CD4-positive, alpha-beta T cell (primary cell): Measurements from ENCODE around the gene RANBP3. TPM values are rescaled to one million over a fixed set of nuclear protein-coding genes. Genes with fewer than 3 reads are reported as not detected.

ENCODE experiments used
- ATAC-seq: fragments of 200-7000 bp; cut with Tn5 transposase; one replicate; pipeline ENCODE4 v1.10.0; 2022; ENCODE audit warnings: mild to moderate bottlenecking; ENCODE audit not compliant: poor library complexity
- CTCF ChIA-PET: fragments of 350-600 bp; sonication (Branson Sonifier 250); formaldehyde crosslinking; loops from one replicate; lab custom pipeline; 2021; ENCODE audit warnings: antibody characterized with exemption, inconsistent platforms; lab: Charles Lee
- POLR2A ChIA-PET: fragments of 350-600 bp; sonication (Branson Sonifier 250); formaldehyde crosslinking; loops from one replicate; lab custom pipeline; 2021; ENCODE audit warnings: antibody characterized with exemption, inconsistent platforms; lab: Charles Lee
- DNase-seq, 14 experiments: peaks; one replicate each; pipeline ENCODE4 v3.0.0-alpha.2; 2013 to 2020; ENCODE audit warnings: mixed read lengths in 2 of 14
- H3K27ac ChIP-seq, 2 donors: one replicate each; pipeline versions ENCODE4 v1.5.1 to v1.7.0; 2013; ENCODE audit warnings: low read length in 2 of 2, low read depth in 1 of 2, mild to moderate bottlenecking in 1 of 2
- H3K27me3 ChIP-seq, 2 experiments: 1 replicate in 1 of 2; 2 replicates in 1 of 2; pipeline versions ENCODE4 v1.6.1 to v1.7.0; 2013; ENCODE audit warnings: low read length in 2 of 2, control low read depth in 1 of 2, mild to moderate bottlenecking in 1 of 2, moderate library complexity in 1 of 2; ENCODE audit not compliant: insufficient read depth in 2 of 2, control insufficient read depth in 1 of 2
- H3K36me3 ChIP-seq: one replicate; pipeline ENCODE4 v1.6.1; 2013; ENCODE audit warnings: low read length, control low read depth; ENCODE audit not compliant: insufficient read depth
- H3K4me1 ChIP-seq: one replicate; pipeline ENCODE4 v1.6.1; 2013; ENCODE audit warnings: low read length, control low read depth; ENCODE audit not compliant: insufficient read depth
- H3K4me3 ChIP-seq: one replicate; pipeline ENCODE4 v1.5.1; 2013; ENCODE audit warnings: mild to moderate bottlenecking, low read length, moderate library complexity
- H3K9me3 ChIP-seq, 2 experiments: 1 replicate in 1 of 2; 2 replicates in 1 of 2; pipeline versions ENCODE4 v1.6.1 to v1.7.0; 2013; ENCODE audit warnings: low read length in 2 of 2, mild to moderate bottlenecking in 2 of 2, control low read depth in 1 of 2, moderate library complexity in 1 of 2; ENCODE audit not compliant: control insufficient read depth in 1 of 2, insufficient read depth in 1 of 2
- H3K27ac Mint-ChIP-seq: one replicate; pipeline ENCODE4 v1.8.0; 2020; ENCODE audit warnings: mixed read lengths
- H3K27me3 Mint-ChIP-seq: one replicate; pipeline ENCODE4 v1.8.0; 2021; ENCODE audit warnings: mixed read lengths
- H3K36me3 Mint-ChIP-seq: one replicate; pipeline ENCODE4 v1.8.0; 2021; ENCODE audit warnings: low read depth, mixed read lengths
- H3K4me1 Mint-ChIP-seq: one replicate; pipeline ENCODE4 v1.8.0; 2021; ENCODE audit warnings: low read depth, mixed read lengths
- H3K4me3 Mint-ChIP-seq: one replicate; pipeline ENCODE4 v1.8.0; 2020; ENCODE audit warnings: mild to moderate bottlenecking, mixed read lengths
- H3K9me3 Mint-ChIP-seq: one replicate; pipeline ENCODE4 v1.8.0; 2020; ENCODE audit warnings: mixed read lengths
- CTCF ChIP-seq: fragments of 200-600 bp; IDR thresholded peaks from one replicate; pipeline ENCODE4 v1.8.0; 2022; ENCODE audit warnings: antibody characterized with exemption, mild to moderate bottlenecking
- intact Hi-C, 2 experiments: fragments of 100-400 bp; cut with DNase I in 1 of 2; cut with micrococcal nuclease in 1 of 2; formaldehyde crosslinking; loops; one replicate each; pipeline versions ENCODE4 v1.15.1 to v1.9.0; 2023 to 2025; cut with DNase I, micrococcal nuclease
- total RNA-seq, 174 experiments: library from RNA in 2 of 174; stranded (reverse) in 2 of 174; gene quantifications; one replicate each; pipeline ENCODE4 v1.2.3 and lab custom pipeline; 2021 to 2026

RANBP3 gene
- total RNA-seq, 2 experiments from 2014 or later, result 82.7 to 88.7 TPM

- peak overlapping the region; percentile 98 for H3K27ac Mint-ChIP-seq
- intact Hi-C loops, result loop anchor here in 1 of 2 experiments (5.0 kb wide), 1 partner anchor 53 kb away; no protein-coding TSS in a partner anchor
- H3K4me3 Mint-ChIP-seq, result peak overlapping the region; percentile 76
- DNase-seq (no peak), ATAC-seq (no peak)
- no peaks in the 10 kb centered on the region for H3K9me3 Mint-ChIP-seq
- no peaks in the 10 kb centered on the region for H3K27me3 Mint-ChIP-seq
- H3K36me3 Mint-ChIP-seq, result peaks cover 37% of the 10 kb centered on the region
- CTCF ChIA-PET, result interaction anchor here (1.1 to 1.5 kb wide), 2 partner anchors 8 to 156 kb away, joined by 3 to 4 read pairs; no protein-coding TSS in a partner anchor
- POLR2A ChIA-PET, result interaction anchor here (0.6 to 3.7 kb wide), 5 partner anchors 11 to 240 kb away, joined by 3 to 93 read pairs (median 19); partner anchors contain the start of genes CATSPERD, NDUFA11 and RANBP3
- peaks cover 94% of the 10 kb centered on the region for H3K4me1 Mint-ChIP-seq
- Histone ChIP-seq H3K27me3 (no peaks in the 10 kb centered on the region), H3K4me1 (peaks cover 92% of the 10 kb centered on the region), H3K36me3 (peaks cover 17% of the 10 kb centered on the region), H3K9me3 (no peaks in the 10 kb centered on the region), H3K4me3 (no peak overlapping the region), H3K27ac (peak overlapping the region; percentile 86 to 91)
- no peak for TF ChIP-seq CTCF
Observed at GRCh38 chr19:5960005-5961001, 17.6 kb downstream of the RANBP3 start.

GRCh38 chr19:5959260-5960004 lies 18.5 kb downstream of the RANBP3 start:
- no peaks in the 10 kb centered on the region for H3K27me3 ChIP-seq
- ATAC-seq (no peak), DNase-seq (no peak)
- CTCF ChIA-PET, result interaction anchor here (1.1 to 1.5 kb wide), 2 partner anchors 9 to 155 kb away, joined by 3 to 4 read pairs; no protein-coding TSS in a partner anchor
- H3K4me3 ChIP-seq, result no peak overlapping the region
- intact Hi-C loops, result loop anchor here in 1 of 2 experiments (5.0 kb wide), 1 partner anchor 52 kb away; no protein-coding TSS in a partner anchor
- H3K9me3 ChIP-seq, result no peaks in the 10 kb centered on the region
- Mint-ChIP-seq H3K4me3 (no peak overlapping the region), H3K4me1 (peaks cover 91% of the 10 kb centered on the region), H3K36me3 (peaks cover 31% of the 10 kb centered on the region), H3K27ac (peak overlapping the region; percentile 98), H3K9me3 (no peaks in the 10 kb centered on the region), H3K27me3 (no peaks in the 10 kb centered on the region)
- peaks cover 88% of the 10 kb centered on the region for H3K4me1 ChIP-seq
- POLR2A ChIA-PET, result interaction anchor here (1.5 to 3.7 kb wide), 2 partner anchors 10 to 56 kb away, joined by 5 to 93 read pairs; partner anchors contain the start of gene NDUFA11
- no peak for TF ChIP-seq CTCF
- peak overlapping the region; percentile 10 to 91 for H3K27ac ChIP-seq
- peaks cover 17% of the 10 kb centered on the region for H3K36me3 ChIP-seq

GRCh38 chr19:5958851-5959122 lies 19.2 kb downstream of the RANBP3 start:
- Mint-ChIP-seq H3K27me3 (no peaks in the 10 kb centered on the region), H3K36me3 (peaks cover 34% of the 10 kb centered on the region), H3K9me3 (no peaks in the 10 kb centered on the region), H3K4me1 (peaks cover 91% of the 10 kb centered on the region), H3K27ac (peak overlapping the region; percentile 98), H3K4me3 (no peak overlapping the region)
- Histone ChIP-seq H3K36me3 (peaks cover 17% of the 10 kb centered on the region), H3K27me3 (no peaks in the 10 kb centered on the region), H3K4me1 (peaks cover 88% of the 10 kb centered on the region), H3K4me3 (no peak overlapping the region), H3K9me3 (no peaks in the 10 kb centered on the region), H3K27ac (peak overlapping the region; percentile 10 to 91)
- intact Hi-C loops, result no loop called here
- ATAC-seq (no peak), DNase-seq (no peak)
- POLR2A ChIA-PET, result no interaction called here
- CTCF ChIA-PET, result interaction anchor here (1.5 kb wide), 1 partner anchor 9 kb away, joined by 4 read pairs; no protein-coding TSS in a partner anchor
- no peak for TF ChIP-seq CTCF
